VCaP (cell line): ENCODE results near the gene CBL.

Experiments used
- H3K27ac ChIP-seq: fragments of 450-650 bp; 2 replicates; pipeline ENCODE4 v1.5.1; 2017
- TF ChIP-seq, protein P1 (sequence below): fragments of 450-650 bp; conservative IDR thresholded peaks from 2 replicates; pipeline ENCODE4 v1.5.1; 2017; ENCODE audit warnings: mild to moderate bottlenecking, moderate library complexity

CBL gene

DNA sequence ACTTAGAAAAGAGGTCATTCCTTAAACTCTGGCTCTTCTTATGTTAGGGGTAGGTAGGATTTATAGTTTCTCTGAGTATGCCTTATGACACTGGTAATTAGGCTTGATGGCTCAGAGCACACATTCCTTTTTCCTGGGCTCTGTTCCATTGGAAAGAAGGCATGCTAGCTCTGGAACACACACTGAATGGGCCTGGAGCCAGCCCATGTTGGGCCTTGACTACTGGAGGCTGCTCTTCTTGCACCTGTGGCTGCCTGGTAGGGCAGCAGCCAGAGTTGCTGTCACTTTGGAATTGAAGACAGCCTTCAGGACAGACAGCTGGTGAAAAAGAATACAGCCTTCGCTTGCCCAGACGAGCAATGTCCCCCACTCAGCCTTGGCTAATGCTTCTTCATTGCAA, 92.6 kb downstream of the CBL start:
- TF ChIP-seq, protein P1, sequence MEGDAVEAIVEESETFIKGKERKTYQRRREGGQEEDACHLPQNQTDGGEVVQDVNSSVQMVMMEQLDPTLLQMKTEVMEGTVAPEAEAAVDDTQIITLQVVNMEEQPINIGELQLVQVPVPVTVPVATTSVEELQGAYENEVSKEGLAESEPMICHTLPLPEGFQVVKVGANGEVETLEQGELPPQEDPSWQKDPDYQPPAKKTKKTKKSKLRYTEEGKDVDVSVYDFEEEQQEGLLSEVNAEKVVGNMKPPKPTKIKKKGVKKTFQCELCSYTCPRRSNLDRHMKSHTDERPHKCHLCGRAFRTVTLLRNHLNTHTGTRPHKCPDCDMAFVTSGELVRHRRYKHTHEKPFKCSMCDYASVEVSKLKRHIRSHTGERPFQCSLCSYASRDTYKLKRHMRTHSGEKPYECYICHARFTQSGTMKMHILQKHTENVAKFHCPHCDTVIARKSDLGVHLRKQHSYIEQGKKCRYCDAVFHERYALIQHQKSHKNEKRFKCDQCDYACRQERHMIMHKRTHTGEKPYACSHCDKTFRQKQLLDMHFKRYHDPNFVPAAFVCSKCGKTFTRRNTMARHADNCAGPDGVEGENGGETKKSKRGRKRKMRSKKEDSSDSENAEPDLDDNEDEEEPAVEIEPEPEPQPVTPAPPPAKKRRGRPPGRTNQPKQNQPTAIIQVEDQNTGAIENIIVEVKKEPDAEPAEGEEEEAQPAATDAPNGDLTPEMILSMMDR: no peak
- H3K27ac ChIP-seq: no peak overlapping the region

DNA sequence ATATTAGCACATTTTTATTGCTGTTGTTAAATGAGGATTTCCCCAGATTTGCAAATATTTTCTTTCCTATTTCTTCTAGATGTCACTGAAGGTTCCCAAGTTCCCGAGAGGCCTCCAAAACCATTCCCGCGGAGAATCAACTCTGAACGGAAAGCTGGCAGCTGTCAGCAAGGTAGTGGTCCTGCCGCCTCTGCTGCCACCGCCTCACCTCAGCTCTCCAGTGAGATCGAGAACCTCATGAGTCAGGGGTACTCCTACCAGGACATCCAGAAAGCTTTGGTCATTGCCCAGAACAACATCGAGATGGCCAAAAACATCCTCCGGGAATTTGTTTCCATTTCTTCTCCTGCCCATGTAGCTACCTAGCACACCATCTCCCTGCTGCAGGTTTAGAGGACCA, 93.3 kb downstream of the CBL start:
- TF ChIP-seq, protein P1: no peak
- H3K27ac ChIP-seq: no peak overlapping the region

DNA sequence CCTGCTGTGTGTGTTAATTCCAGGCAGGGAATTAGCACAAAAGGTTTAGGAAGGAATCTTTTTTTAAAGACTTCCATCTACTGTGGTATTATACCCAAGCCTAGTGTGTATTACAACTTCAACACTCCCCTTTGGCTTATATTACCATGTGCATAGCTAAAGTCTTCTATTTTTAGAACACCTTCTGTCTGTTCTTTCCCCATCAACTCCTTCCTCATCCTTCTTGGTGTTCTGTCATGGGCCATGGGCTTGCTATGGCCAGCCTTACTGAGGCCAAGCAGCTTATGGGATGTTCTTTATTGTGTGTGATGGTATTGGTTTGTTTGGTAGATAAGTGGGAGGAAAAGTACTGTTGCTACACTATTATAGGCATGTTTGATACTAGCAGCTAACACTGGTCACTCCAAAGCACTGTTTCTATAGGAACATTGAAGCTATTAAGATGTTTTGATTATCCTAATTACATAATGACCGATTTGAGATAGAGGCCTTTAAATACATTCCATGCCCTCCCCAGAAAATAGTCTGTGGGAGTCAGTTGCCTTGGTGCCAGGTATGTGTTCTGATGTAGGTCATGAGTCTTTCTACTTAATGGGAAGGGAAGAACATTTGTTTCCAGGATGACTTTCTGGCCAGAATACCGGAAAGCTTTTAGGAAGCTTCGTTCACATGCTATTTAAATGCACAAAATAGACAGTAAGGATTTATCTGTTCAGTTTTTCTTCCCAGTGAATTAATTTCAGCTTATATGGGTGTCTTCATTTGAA, 94.2 kb downstream of the CBL start:
- TF ChIP-seq, protein P1: no peak
- no peak overlapping the region for H3K27ac ChIP-seq

DNA sequence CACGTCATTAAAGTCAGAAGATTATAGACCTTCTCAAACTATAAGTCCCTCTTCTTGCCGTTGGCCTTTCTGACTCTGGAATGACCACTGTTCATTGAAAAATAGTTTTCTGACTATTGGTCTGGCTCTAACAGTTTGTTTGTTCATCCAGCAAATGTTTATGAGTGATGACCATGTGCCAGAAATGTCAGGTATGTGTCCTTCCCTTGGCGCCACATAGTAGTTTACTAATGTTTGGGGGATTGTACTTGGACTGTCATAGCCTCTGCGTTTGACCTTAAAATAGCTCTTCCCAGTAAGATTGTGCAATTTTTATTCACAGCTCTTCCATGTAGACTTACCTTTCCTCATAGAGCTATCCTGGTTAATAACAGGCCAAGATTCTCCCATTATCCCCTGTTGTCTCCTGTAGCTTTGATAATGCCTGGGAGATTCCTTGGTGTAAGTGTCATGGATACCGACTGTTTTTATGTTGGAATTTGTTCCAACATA, 97.1 kb downstream of the CBL start:
- H3K27ac ChIP-seq: no peak overlapping the region
- TF ChIP-seq, protein P1: no peak

DNA sequence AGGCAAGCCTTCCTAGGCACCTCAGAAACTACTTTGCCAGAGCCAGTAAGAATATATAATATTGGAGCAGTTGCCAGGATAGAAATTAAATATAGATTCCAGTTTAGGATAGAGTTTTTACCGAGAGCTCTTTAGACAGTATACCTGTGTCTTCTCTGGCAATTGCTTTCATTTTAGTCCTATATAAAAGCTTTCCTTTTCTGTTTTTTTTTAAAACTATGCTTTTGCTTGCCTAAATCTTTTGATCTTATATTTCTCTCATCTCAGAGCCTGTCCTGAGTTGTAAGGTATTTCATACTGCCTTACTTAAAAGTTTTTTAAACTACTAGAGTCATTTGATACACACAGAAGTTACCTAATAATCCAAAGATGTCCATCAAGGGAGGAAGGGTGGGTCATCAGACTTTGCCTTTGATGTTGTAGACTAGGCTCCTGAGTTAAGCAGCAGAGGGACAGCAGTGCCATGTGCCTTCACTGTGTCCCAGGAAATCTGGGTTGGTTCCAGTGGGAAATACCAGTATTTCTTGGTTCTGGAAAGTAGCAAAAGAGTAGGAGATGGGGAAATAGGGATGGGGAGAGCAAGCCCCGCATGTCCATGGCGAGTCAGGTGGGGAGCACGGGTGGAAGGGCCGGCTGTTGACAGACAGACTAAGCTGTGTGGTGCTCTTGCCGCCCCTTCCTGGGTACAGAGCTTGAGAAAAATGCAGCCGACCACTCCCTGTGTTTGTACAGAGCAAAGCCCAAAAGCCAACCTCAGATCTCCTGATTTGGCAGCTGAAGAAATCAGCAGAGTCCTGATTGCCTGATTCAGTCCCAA, 99.6 kb downstream of the CBL start:
- TF ChIP-seq, protein P1: no peak
- H3K27ac ChIP-seq: no peak overlapping the region

DNA sequence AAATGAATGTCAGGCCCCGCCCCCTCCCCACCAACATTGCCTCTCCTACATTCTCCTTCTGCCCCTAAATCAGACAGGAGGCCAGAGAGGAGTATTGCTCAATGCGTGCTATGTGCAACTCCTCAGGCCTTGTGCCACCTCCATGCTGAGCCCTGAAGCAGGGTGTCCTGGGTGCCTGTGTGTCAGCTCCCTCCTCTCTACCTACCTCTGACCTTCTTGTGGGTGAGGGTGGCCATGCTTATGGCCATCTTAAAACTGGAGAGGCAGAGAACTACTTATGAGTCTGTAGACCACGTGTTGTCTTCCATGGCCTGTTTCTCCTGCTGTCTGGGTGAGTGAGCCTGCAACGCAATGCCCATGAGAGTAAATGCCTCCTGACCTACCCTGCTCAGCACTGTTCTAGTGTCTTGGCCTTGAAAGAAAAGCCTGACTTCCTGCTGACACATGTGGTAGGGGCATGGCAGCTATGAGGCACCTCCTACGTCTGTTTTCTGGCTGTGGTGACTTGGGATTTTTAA, 100.3 kb downstream of the CBL start:
- no peak overlapping the region for H3K27ac ChIP-seq
- TF ChIP-seq, protein P1: no peak

DNA sequence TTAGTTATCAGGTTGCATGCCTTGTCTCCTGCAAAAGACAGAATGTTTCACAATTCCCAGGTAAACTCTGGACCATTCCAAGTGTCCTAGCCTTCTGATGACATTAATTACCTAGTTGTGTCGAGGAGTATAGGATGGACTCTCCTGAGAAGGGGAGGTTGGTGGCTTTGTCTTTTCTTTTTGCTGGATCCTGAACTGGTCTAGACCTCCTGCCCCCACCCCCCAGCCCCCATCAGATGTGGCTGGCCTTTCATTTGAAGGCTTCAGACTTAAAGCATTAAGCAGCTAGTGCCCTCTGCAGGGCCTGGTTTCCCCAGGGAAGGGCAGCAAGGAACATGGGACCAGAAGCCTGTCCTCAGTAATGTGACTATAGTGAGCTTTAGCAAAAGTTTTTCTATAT, 101.1 kb downstream of the CBL start:
- no peak overlapping the region for H3K27ac ChIP-seq
- TF ChIP-seq, protein P1: peak; percentile 32
